ENCODE results near the gene NOL7.

DNA sequence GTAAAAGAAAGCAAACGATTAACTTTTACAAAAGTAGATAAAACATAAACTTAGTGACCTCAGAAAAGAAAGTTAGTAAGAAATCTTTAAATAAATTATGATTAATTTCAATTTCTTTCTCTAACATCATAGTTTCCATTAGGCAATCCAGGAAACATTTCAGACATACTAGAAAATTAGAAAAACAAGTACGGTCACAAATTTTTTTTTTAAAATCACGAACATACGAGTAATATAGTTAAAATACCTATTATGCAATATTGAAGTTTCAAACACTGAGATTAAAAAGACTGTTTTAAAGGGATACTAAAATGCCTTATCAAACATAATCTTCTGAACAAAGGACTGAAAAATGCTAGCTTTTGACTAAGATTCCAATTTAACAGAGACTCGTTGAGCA, 26.2 kb downstream of the NOL7 start:
- TF ChIP-seq, protein P1, sequence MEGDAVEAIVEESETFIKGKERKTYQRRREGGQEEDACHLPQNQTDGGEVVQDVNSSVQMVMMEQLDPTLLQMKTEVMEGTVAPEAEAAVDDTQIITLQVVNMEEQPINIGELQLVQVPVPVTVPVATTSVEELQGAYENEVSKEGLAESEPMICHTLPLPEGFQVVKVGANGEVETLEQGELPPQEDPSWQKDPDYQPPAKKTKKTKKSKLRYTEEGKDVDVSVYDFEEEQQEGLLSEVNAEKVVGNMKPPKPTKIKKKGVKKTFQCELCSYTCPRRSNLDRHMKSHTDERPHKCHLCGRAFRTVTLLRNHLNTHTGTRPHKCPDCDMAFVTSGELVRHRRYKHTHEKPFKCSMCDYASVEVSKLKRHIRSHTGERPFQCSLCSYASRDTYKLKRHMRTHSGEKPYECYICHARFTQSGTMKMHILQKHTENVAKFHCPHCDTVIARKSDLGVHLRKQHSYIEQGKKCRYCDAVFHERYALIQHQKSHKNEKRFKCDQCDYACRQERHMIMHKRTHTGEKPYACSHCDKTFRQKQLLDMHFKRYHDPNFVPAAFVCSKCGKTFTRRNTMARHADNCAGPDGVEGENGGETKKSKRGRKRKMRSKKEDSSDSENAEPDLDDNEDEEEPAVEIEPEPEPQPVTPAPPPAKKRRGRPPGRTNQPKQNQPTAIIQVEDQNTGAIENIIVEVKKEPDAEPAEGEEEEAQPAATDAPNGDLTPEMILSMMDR (IDR thresholded peaks at IDR 0.05; ENCODE audit: low read depth, low read length): no peak
- TF ChIP-seq POLR2A (IDR thresholded peaks at IDR 0.05; ENCODE audit: extremely low read depth, insufficient read length): no peak
